A549 treated with AZD2906 at 1 μM for 4 hours (cell line): ENCODE data around the gene TAS2R42. TPM values are rescaled to one million over a fixed set of nuclear protein-coding genes. Genes with fewer than 3 reads are reported as not detected.

ENCODE experiments used
- total RNA-seq: library from RNA; stranded (reverse); fragments of 200-300 nt; extraction: Qiagen RNA extraction; gene quantifications from 5 replicates; pipeline ENCODE4 v1.2.3, GENCODE V29; 2022

TAS2R42 gene
- not detected in 5 replicates for total RNA-seq

DNA sequence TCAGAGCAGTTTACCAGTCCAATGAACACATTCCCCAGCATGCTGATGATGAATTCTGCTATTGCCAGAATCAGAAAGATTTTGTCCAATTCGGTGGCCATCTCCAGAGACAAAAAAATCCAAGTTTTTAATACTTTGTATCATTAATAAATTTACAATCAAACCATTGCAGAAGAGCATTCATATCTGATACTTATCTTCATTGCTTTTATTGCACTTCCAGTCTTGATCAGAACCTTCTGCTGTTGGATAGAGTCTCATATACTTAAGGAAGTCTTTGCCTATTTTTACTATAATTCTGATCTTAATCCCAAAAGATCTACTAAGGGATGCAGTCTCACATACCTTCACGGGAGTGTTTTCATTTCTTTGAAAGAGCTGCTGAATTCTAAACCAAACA lies at the start of gene TAS2R42:
TAS2R42 (minus strand) TSS at position 101 of the 400 bp plus-strand sequence; CDS start at position 101, 0 bp downstream.

DNA sequence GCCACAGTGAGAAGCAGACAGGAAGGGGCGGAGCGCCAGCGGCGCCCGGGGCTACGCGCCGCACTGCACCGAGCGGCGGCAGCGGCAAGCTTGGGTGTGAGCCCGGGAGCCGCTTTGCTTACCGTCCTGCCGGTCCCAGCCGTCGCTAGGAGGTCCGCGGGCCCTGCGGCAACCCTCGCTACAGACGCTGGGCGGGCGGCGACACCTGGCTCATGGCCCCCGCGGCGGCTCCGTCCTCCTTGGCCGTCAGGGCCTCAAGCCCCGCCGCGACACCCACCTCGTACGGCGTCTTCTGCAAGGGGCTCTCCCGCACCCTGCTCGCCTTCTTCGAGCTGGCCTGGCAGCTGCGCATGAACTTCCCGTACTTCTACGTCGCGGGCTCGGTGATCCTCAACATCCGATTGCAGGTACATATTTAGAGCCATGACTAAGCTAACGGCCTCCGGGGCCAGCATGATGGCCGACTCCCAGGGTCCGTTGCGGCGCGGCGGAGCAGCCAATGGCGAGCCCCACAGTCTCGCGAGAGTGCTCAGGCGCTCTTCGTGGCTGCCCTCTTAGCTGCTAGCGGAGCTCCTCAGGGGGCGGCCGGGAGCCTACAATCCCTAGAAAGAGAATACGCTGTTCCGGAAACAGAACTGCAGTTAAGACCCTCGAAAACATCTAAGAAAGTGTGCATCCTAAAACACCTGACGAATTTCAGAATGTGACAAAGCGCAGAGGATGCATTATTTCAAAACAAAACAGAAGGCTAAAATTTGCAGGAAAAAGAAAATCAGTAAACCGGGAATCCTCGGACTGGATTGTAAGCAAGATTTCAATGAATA lies 15.4 kb downstream of the TAS2R42 start, which contains the start of gene SMIM10L1:
SMIM10L1 (plus strand) TSS at position 50 of the 824 bp plus-strand sequence; CDS start at position 213, 163 bp downstream.

Other genes with a start within 250 kb of the TAS2R42 start
- 0.44 to 0.81 TPM (median 0.78 TPM) in 5 replicates for gene TAS2R14, start 247.7 kb downstream of the TAS2R42 start, total RNA-seq
- gene TAS2R50, start 200.0 kb downstream of the TAS2R42 start, total RNA-seq, result not detected in 5 replicates
- gene TAS2R20, start 188.6 kb downstream of the TAS2R42 start, total RNA-seq, result 0.06 TPM in 1 of 5 replicates, not detected in the others
- gene TAS2R19, start 164.3 kb downstream of the TAS2R42 start, total RNA-seq, result 0.15 TPM in 1 of 5 replicates, not detected in the others
- 0.16 to 0.28 TPM (median 0.17 TPM) in 5 replicates for gene TAS2R31, start 155.5 kb downstream of the TAS2R42 start, total RNA-seq
- gene TAS2R46, start 124.6 kb downstream of the TAS2R42 start, total RNA-seq, result not detected in 5 replicates
- not detected in 5 replicates for gene TAS2R43, start 94.6 kb downstream of the TAS2R42 start, total RNA-seq
- 0.03 TPM in 1 of 5 replicates, not detected in the others for gene TAS2R30, start 52.3 kb downstream of the TAS2R42 start, total RNA-seq
- 8.0 to 8.5 TPM (median 8.2 TPM) in 5 replicates for gene SMIM10L1, start 15.7 kb downstream of the TAS2R42 start, total RNA-seq
- gene PRB3, start 82.8 kb upstream of the TAS2R42 start, total RNA-seq, result not detected in 5 replicates
- gene PRB4, start 123.5 kb upstream of the TAS2R42 start, total RNA-seq, result not detected in 5 replicates
- gene PRB2, start 208.6 kb upstream of the TAS2R42 start, total RNA-seq, result not detected in 5 replicates